GM18870 (cell line): Measurements from ENCODE around the gene SERGEF.

Source experiments
- ATAC-seq: cut with Tn5 transposase; IDR thresholded peaks from one replicate; pipeline ENCODE4 v1.9.1; 2021; ENCODE audit warnings: moderate library complexity; ENCODE audit not compliant: unreplicated experiment

SERGEF gene

DNA sequence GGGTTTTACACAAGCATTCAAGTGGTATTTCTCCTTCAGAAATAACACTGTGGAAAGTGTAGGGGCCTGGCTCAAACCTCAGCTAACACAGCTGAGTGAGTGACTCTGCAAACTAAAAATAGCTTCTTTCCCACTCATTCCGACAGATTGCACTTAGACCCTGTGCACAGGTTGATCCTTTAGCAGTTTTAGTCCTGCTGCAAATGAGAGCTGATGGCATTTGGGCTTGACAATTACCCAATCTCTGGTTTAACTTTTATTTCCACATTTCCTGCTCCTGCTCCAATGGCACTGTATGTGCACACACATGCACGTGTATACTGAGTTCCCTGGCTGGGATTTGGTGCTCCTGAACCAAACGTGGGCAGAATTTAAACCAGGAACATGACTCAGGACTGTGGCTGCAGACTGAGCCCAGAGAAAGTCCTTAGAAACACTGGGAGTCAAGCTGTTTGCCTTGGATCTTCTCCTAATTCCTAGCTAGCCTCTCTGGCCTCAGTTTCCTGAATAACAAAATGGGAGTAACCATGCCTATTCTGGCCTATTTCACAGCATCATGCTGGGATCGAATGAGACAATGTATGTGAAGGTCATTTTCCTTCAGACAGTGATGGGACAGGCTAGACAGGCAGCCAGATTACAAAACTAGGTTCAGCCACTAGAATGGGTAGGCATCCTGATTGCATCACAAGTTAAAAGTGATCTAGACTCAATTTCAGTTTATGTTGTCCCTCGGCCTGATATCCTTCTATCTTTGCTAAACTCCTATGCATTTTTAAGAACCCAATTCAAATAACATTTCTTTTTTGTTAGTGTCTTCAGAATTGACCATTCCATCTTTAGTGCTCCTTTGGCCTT lies 58.2 kb downstream of the SERGEF start:
- ATAC-seq = no peak

DNA sequence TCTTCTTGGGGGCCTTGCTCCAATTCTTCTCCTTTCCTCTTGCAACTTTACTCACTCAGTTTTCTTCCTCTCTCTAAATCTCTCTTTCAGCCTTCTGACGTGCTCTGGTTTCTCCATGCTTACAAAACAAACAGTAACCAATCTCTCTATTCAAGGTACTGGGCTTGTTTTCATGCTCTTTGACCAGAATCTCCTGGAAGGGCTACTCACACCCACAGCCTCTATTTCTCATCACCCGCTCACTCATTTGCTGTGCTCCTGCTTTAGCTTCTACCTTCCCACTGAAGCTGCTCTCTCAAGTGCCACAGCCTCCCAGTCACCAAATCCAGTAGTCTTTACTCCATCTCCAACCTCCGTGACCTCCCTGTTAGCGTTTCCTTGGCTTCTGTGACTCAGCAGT lies 60.4 kb downstream of the SERGEF start:
- ATAC-seq = no peak

DNA sequence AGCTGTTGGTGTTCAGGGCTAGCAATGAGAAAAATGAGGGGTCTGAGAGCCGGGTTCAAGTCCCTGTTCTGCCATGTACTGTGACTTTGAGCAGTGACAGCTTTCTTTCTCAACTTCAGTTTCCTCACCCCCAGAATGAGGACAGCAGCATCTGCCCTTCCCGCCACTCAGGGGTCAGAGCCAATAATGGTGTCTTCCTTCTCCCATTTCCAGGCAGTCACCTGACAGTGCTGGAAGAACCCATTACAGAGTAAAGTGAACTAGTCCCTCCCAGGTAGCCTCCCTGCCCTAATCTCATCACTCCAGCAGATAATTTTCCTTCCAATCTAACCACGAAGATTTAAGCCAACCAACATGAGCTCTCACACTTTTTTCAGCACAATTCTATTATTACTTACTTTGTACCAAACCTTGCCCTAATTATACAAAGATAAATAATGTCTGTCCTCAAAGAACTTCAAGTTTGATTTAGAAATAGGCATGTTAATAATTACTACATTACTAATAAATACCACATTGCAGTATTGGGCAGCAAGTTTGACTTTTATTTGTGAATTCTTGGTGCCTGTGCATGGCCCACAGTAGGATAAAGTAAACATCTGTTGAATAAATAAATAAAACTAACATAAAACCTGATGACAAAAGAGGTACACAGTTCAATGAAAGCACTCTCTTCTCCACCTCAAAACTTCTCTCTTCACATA lies 61.0 kb downstream of the SERGEF start:
- ATAC-seq = no peak

DNA sequence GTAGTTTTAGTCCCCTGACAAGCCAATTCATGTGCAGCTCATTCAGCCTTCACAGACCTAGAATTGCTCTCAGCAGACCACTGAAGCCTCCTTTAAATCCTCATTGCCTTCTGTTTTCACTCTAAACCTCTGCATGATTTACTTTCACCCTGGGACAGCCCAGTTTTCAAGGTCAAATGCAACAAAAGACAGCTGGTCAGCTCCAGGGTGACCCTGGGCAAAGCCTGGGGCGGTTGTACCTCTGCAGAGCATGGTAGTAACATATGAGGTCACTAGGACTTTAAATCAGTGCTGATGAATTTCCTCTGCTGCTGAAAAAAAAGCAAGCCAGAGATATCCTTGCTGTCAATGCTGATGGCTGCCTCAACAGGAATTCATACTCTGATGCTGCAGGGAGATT lies 62.2 kb downstream of the SERGEF start:
- no peak for ATAC-seq

DNA sequence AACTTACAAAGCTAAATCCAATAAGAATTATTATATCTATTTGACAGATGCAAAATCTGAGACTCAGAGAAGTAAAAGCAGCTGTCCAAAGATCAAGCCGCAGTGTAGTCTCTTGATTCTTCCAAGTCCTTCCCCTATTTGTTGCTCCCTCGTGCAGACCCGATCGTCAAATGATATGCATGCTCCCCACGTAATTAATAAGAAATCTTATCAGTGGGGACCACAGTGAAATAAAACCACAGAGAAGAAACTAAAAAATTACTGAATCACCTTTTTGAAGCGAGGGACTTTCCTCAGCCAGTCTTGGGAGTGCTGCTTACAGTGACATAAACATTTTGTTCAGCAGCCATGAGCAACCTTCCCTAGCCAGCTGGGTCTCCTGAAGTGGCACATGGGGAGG lies 64.6 kb downstream of the SERGEF start:
- ATAC-seq = no peak

DNA sequence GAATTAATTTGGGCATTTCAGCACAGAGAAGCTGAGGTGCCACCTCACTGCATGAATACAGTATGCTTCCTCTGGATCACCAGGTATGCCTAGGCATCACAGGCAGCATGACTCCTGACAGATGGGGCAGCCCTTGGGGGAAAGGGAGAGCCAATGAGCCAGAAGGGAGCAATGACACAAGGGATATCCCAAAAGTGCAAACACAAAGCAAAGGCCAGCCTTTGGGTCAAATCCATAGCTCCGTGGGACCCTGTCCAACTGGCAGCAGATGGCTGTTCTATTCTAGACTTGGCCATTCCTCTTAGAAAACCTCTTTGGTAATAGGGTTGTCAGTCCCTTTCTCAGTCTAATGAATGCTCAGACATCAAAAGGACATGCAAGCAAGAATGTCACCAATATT lies 73.3 kb downstream of the SERGEF start:
- no peak for ATAC-seq

DNA sequence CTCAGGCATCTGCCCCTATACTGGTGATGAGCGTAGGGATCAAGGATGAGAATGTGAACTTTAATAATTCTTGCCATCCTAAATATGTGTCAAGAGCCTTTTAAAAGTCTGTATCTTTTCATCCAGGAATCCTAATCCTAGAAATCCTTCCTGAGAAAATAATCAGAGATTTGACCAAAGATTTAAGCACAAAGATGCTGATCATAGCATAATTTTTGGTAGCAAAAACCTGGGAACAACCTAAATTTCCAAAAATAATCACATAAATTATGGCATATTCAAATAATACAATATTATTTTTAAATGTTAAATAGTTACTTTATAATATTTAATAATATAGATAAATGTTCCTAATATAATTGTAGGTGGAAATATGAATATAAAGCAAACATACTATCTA lies 76.1 kb downstream of the SERGEF start:
- no peak for ATAC-seq

DNA sequence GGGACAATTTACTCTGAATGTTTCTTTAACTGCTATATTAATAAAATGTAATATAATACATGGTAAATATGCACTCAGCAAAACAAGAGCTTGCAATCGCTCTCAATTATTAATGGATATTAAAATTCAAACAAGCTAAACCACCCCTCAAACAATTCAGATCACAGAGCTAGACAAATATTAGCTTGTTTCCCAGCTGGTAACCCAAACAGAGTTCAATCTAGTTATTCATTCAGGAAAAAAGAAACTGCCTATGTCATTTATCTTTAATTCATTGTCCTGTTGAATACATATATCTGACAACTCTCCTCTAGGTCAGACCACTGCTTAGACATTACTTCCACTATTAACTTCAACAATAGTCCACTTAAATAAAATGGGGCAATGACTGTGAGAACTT lies 78.7 kb downstream of the SERGEF start:
- ATAC-seq = no peak

DNA sequence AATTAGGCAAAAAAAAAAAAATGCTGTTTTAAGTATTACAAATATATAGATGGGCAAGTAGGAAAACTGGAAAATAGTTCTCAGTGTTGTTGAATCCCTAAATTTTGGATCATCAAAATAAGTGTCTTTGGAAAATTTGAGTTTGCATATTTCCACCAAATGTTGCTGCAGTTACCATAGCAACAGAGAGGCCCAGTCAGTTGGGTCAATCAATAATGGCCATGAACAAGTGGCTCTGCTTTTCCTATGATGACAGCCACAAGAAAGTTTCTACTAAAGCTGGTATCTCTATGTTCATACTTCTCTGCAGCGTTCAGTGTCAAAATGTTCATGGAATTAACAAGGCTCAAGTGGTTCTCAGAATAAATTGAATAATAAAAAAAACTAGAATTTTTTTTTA lies 79.1 kb downstream of the SERGEF start:
- no peak for ATAC-seq

DNA sequence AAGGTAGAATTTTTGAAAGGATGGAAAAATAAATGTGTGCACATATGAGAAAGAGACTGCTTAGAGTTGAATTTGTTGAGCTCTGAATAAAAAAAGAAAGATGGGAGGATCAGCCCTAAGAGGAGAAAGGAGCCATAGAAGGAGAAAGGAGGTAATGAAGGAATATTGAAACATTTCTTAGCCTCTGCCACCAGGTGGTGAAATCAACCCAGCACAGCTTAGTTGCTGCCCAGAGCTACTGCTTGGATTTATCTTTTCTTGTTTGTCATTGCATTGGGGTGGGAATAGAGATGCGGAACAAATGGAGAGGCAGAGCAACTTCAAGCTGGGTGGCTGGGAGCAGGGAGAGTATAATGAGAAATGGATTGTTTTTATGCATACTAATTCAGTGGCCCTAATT lies 80.4 kb downstream of the SERGEF start:
- ATAC-seq = no peak

DNA sequence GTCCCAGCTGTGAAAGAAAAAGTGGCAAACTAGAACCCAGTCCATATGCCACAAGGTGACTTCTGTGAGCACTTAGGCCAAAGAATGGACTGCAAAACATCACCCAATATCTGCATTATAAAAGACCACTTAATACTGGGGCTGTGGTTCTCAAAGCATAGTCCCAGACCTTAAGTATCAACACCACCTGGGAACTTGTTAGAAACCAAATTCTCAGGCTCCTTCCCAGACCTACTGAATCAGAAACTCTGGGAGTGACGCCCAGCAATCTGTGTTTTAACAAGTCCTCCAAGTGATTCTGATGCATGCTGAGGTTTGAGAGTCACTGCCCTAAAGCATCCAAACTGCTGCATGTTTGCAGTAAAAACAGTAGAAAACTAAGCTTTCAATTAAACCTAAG lies 81.3 kb downstream of the SERGEF start:
- no peak for ATAC-seq

DNA sequence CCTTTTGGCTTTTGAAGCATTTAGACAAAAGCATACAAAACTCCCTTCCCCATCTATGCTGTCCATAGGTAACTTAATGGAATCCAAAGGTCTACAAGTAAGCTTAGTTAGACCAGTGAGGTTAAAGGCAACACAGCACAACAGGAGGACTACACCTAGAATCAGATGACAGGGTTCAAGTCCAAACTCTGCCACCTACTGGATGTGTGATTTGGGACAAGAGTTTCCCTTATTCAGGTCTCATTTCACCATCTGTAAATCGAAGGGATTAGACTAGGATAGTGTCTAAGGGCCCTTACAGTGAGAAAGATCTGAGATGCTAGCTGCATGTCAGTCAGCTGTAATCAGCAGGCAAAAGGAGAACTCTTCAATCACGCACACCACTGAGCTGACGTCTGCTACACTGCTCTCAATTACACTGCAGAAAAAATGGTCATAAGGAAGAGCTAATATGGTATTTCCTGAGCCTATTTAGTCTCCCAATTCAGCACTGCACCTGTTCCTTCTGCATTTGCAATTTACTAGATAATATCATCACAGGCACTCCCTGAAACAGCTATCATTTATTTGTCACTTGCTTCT lies 82.2 kb downstream of the SERGEF start:
- no peak for ATAC-seq

DNA sequence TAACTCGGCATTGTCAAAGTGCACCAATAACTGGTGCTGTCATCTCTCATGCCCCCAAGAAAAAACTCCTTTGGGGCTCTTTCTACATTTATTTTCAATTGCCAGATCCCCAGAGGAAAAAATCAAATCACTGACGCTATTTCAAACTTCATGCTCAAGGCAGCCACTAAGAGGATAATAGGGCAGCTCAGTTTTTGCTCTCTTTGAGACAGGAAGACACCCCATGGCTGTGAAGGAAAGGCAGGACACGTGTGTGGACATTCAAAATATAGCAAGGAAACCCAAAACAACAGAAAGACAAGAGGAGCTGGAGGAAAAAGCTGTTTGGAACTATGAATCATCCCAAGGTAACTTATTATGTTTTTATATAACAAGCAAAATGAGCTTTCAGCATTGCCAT lies 83.7 kb downstream of the SERGEF start:
- no peak for ATAC-seq

DNA sequence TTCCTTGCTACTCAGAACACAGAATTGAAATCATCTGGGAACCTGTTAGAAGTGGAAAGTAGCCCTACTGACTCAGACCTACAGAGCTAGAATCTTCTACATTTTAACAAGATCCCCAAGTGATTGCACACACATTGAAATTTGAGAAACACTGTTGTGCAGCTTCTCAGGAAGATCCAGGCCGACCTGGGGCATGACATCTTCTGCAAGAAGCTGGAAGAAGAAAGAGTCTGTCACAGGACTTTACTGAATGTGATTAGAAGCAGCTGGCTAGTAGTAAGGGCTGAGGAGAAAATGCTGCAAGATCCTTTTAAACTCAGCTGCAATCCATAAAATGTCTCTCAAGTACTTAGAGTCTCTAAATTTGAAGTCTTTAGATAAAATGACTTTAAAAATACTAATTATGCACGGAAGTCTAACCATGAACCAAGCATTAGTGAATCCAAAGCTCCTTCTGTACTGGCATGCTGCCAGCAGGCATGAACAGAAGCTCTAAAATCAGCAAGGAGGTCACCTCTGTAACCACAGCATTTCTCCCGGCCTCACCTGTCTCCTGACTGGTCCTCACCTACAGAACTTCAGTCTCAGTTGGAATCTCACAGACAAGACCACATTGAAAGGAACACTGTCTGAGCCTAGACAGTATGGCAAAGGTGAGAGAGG lies 85.0 kb downstream of the SERGEF start:
- ATAC-seq = no peak

DNA sequence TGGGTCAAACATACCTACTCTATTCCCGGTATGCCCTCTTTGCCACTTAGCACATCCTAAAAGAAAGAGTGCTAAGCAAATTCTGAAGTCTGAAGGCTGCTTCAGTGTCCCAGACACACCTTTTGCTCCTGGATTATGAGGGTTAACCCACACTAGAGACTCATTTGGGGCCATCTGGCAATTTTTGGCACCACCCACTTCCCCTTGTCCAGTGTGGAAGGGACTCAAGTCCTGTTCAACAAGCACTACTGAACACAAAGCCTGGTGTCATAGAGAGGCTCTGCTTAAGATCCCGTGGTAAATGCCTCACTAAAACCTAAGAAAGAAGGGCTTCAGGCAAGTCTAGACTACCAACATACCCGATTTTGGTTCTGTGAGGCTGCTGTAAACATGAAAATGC lies 85.8 kb downstream of the SERGEF start:
- no peak for ATAC-seq

DNA sequence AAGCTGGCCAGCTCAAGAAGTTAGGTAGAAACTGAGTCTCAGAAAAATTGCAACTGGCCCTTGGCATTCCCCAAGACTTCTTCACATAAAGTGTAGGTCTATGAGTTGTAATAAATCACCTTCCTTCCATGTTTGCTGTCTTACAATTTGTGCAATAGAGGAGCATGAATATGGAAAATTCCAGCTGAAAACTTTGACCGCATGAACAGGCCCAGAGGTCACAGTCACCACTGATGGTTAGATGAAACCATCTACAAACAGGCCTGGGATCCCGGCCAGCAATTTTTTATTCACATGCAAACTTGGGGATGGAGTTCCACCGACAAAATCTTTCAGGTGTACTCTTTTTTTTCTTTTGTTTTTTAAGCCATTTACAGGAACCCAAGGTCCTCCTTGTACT lies 88.1 kb downstream of the SERGEF start:
- ATAC-seq = no peak

DNA sequence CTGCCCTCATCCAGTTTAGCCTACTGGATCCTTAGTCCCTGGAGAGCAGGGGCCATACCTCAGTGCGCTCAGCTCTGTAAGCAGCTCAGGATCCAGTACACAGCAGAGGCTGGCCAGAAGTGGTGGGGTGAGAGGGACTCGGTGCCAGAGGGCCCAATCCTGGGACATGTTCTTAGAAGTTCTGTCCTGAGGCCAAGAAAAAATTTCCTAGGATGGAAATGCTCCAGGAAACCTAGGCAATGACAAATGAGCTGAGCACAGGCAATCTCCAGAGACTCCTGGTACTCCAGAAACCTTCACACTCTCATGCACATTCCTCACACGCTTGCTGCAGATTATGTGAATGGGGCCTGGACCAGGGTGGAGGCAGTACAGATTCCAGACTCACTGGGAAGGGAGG lies 89.6 kb downstream of the SERGEF start:
- no peak for ATAC-seq

DNA sequence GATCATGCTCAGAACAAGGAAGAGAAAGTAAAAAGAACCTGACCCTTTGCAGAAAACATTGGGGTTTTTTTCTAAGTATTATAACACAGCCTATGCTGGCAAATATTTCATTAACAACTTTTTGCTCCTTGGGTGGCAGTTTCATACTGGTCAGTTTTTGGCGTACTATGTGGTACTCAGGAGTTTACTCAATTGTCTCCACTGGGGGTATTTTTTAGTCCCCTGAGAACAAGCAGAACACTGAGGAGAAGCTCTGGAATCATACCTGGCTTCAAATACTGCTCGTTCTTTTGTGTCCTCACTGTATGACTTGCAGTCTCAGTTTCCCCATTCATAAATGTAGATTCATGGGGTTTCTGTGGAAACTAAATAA lies 90.4 kb downstream of the SERGEF start:
- ATAC-seq = no peak

DNA sequence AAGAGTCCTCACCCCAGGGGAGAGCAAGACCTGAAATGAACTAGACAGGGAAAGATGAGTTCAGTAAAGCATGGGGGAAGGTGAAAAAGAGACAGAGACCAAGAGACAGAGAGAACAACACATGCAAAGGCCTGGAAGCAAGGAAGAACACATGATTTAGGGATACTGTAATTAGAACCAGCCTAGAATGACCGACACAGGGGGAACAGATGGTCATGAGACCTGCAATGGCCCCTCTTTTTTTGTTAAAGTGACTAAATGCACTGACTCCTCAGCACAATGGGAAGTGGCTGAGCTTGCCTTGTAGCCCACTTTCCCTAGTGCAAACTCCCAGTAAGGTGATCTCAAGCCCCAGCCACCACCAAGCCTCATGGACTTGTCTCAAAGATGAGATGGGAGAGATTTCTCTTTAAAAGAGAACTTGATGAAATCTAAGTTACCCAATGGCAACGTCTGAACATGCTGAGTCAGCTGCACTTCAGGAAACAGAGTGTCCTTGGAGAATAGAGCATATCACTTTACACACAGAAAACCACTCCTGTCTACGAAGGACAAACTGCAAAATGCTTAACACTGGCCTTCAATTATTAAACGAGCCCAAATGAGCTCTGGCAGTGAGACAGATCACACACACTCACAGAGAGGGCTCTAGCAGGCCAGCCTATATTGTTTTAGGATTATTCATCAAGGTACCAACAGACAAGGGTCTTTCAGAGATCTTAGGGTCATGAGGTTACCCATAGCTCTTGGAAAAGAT lies 91.0 kb downstream of the SERGEF start:
- ATAC-seq = no peak

DNA sequence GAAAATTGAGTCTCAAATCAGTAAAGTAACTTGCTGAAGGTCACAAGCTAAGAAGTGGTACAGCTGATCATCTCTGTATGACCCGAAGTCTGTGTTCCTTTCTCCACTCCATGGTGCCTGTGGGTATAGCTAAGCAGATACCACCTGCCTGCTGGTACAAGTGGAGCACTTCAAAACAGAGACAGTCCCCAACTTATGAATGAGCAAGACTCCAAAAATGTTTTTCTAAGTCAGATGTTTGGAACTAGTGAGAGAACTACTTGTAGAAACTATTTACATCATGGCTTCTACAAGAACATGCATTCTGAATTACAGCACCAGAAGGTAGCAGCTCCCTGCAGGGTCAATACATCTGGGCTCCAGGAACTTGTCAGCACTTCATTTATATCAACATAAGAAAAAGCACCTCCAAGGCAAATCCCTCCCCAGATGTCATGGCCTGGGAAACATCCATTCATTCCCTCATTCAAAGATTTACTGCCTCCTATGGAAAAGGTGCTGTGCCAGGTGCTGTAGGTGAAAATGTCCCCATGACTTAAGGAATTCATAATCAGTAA lies 94.7 kb downstream of the SERGEF start:
- no peak for ATAC-seq

DNA sequence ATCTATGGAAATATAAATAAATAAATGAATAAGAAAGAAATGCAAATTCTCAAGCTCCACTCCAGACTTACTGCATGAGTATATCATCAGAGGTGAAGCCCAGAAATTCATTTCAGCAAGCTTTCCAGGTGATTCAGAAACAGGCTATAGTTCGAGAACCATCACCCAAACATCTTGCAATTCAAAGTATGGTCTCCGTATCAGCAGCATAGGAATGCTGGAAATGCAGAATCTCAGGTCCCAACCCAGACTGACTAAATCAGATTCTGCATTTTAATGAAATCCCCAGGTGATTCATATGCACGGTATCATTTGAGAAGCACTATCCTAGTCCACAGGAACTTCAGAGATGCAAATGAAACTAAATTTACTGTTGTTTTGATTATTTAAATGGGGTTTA lies 95.3 kb downstream of the SERGEF start:
- ATAC-seq = no peak
